Neural cell (in vitro differentiated cells): ENCODE measurements around the gene SMAD7. TPM values are rescaled to one million over a fixed set of nuclear protein-coding genes. Genes with fewer than 3 reads are reported as not detected.

Experiments used
- H2AFZ ChIP-seq: fragments of 200-600, 300-800 bp; sonication (generic), shearing (Covaris generic); 2 replicates; pipeline ENCODE4 v1.6.0; 2014; ENCODE audit warnings: low read depth, mild to moderate bottlenecking, antibody characterized with exemption, low read length, moderate library complexity
- H3F3A ChIP-seq: fragments of 200-600 bp; shearing (Covaris generic); 2 replicates; pipeline ENCODE4 v1.6.1; 2016; ENCODE audit warnings: mild to moderate bottlenecking, moderate library complexity, mixed read lengths, antibody characterized with exemption, low read length; ENCODE audit not compliant: insufficient read depth, poor library complexity, severe bottlenecking
- H3K27ac ChIP-seq: fragments of 200-600, 300-800 bp; sonication (generic), shearing (Covaris generic); 2 replicates; pipeline ENCODE4 v1.5.1; 2014; ENCODE audit warnings: mild to moderate bottlenecking, low read length, moderate library complexity
- H3K27me3 ChIP-seq: fragments of 300-800, 200-600 bp; sonication (generic), shearing (Covaris generic); 2 replicates; pipeline ENCODE4 v1.6.0; 2014; ENCODE audit warnings: mild to moderate bottlenecking, low read depth, low read length, moderate library complexity; ENCODE audit not compliant: insufficient read depth
- H3K36me3 ChIP-seq: fragments of 300-800, 200-600 bp; sonication (generic), shearing (Covaris generic); 2 replicates; pipeline ENCODE4 v1.5.1; 2014; ENCODE audit warnings: mild to moderate bottlenecking, antibody characterized with exemption, low read length, moderate library complexity; ENCODE audit not compliant: insufficient read depth
- H3K4me2 ChIP-seq: fragments of 300-800, 200-600 bp; sonication (generic), shearing (Covaris generic); 2 replicates; pipeline ENCODE4 v1.6.0; 2014; ENCODE audit warnings: mild to moderate bottlenecking, low read length
- H3K4me3 ChIP-seq: fragments of 300-800, 200-600 bp; sonication (generic), shearing (Covaris generic); 2 replicates; pipeline ENCODE4 v1.5.1; 2014; ENCODE audit warnings: mild to moderate bottlenecking, low read length, moderate library complexity
- H3K79me2 ChIP-seq: fragments of 200-600 bp; shearing (Covaris generic); replicated peaks from 2 replicates; pipeline ENCODE4 v1.6.0; 2014; ENCODE audit warnings: mild to moderate bottlenecking, low read length, moderate library complexity; ENCODE audit not compliant: insufficient read depth
- H3K9ac ChIP-seq: fragments of 300-800, 200-600 bp; sonication (generic), shearing (Covaris generic); 2 replicates; pipeline ENCODE4 v1.6.1; 2016; ENCODE audit warnings: mild to moderate bottlenecking, low read length, mixed read lengths
- H3K9me2 ChIP-seq: fragments of 200-600 bp; shearing (Covaris generic); 2 replicates; pipeline ENCODE4 v1.6.1; 2016; ENCODE audit warnings: mild to moderate bottlenecking, low read length, mixed read lengths; ENCODE audit not compliant: insufficient read depth
- H3K9me3 ChIP-seq: fragments of 200-600, 300-800 bp; sonication (generic), shearing (Covaris generic); 2 replicates; pipeline ENCODE4 v1.6.1; 2016; ENCODE audit warnings: mild to moderate bottlenecking, mixed run types, low read length, moderate library complexity, mixed read lengths
- H4K20me1 ChIP-seq: fragments of 200-600 bp; shearing (Covaris generic); 2 replicates; pipeline ENCODE4 v1.6.1; 2016; ENCODE audit warnings: mild to moderate bottlenecking, mixed run types; ENCODE audit not compliant: insufficient read depth
- EP300 ChIP-seq: fragments of 450-650 bp; conservative IDR thresholded peaks from 2 replicates; pipeline ENCODE4 v1.6.1; 2014; ENCODE audit warnings: antibody characterized with exemption, mild to moderate bottlenecking, moderate library complexity; ENCODE audit not compliant: poor library complexity, severe bottlenecking
- EZH2 ChIP-seq: fragments of 200-600, 300-800 bp; shearing (Covaris generic), sonication (generic); IDR thresholded peaks from 2 replicates; pipeline ENCODE4 v1.6.1; 2014; ENCODE audit warnings: antibody characterized with exemption, low read length, borderline replicate concordance, mild to moderate bottlenecking; ENCODE audit not compliant: insufficient read depth, poor library complexity, severe bottlenecking
- MXI1 ChIP-seq: fragments of 450-650 bp; conservative IDR thresholded peaks from 2 replicates; pipeline ENCODE4 v1.6.1; 2014; ENCODE audit warnings: antibody characterized with exemption, mild to moderate bottlenecking; ENCODE audit not compliant: poor library complexity, severe bottlenecking
- POLR2AphosphoS5 ChIP-seq: IDR thresholded peaks from 2 replicates; pipeline ENCODE4 v1.6.1; 2012
- RAD21 ChIP-seq: fragments of 450-650 bp; conservative IDR thresholded peaks from 2 replicates; pipeline ENCODE4 v1.6.1; 2014; ENCODE audit warnings: antibody characterized with exemption, mild to moderate bottlenecking, moderate library complexity
- SMC3 ChIP-seq: fragments of 450-650 bp; conservative IDR thresholded peaks from 2 replicates; pipeline ENCODE4 v1.6.1; 2014; ENCODE audit warnings: antibody characterized with exemption, mild to moderate bottlenecking, moderate library complexity; ENCODE audit not compliant: poor library complexity
- TAF1 ChIP-seq: IDR thresholded peaks from 2 replicates; pipeline ENCODE4 v1.6.1; 2012; ENCODE audit warnings: low read depth
- polyA plus RNA-seq: library from polyadenylated mRNA; depleted of rRNA; stranded (reverse); fragments of >200 nt; gene quantifications from 2 replicates; pipeline ENCODE4 v1.2.3, GENCODE V29; 2014
- TF ChIP-seq, protein P1 (sequence below): IDR thresholded peaks from 2 replicates; pipeline ENCODE4 v1.6.1; 2012; ENCODE audit warnings: borderline replicate concordance
- TF ChIP-seq, protein P2 (sequence below): fragments of 450-650 bp; IDR thresholded peaks from 2 replicates; pipeline ENCODE4 v1.5.1; 2014; ENCODE audit warnings: antibody characterized with exemption, mild to moderate bottlenecking, moderate library complexity; ENCODE audit not compliant: poor library complexity, severe bottlenecking

The SMAD7 gene
- polyA plus RNA-seq, 1 donor from 2014 or later, result 3.8 TPM

GRCh38 chr18:48958951-48959350 lies 8.2 kb upstream of the SMAD7 start:
- Histone ChIP-seq H3K4me2 (no peak overlapping the region), H3K9ac (no peak overlapping the region), H2AFZ (no peak overlapping the region), H3K36me3 (no peaks in the 10 kb centered on the region), H3K9me2 (no peaks in the 10 kb centered on the region), H3K27ac (no peak overlapping the region), H3K79me2 (no peaks in the 10 kb centered on the region), H4K20me1 (no peaks in the 10 kb centered on the region), H3K27me3 (no peaks in the 10 kb centered on the region), H3K9me3 (no peaks in the 10 kb centered on the region), H3F3A (no peaks in the 10 kb centered on the region), H3K4me3 (no peak overlapping the region)
- TF ChIP-seq POLR2AphosphoS5 (no peak), MXI1 (no peak), EP300 (no peak), SMC3 (no peak), TAF1 (no peak), EZH2 (no peak), RAD21 (no peak)
- TF ChIP-seq, protein P1, sequence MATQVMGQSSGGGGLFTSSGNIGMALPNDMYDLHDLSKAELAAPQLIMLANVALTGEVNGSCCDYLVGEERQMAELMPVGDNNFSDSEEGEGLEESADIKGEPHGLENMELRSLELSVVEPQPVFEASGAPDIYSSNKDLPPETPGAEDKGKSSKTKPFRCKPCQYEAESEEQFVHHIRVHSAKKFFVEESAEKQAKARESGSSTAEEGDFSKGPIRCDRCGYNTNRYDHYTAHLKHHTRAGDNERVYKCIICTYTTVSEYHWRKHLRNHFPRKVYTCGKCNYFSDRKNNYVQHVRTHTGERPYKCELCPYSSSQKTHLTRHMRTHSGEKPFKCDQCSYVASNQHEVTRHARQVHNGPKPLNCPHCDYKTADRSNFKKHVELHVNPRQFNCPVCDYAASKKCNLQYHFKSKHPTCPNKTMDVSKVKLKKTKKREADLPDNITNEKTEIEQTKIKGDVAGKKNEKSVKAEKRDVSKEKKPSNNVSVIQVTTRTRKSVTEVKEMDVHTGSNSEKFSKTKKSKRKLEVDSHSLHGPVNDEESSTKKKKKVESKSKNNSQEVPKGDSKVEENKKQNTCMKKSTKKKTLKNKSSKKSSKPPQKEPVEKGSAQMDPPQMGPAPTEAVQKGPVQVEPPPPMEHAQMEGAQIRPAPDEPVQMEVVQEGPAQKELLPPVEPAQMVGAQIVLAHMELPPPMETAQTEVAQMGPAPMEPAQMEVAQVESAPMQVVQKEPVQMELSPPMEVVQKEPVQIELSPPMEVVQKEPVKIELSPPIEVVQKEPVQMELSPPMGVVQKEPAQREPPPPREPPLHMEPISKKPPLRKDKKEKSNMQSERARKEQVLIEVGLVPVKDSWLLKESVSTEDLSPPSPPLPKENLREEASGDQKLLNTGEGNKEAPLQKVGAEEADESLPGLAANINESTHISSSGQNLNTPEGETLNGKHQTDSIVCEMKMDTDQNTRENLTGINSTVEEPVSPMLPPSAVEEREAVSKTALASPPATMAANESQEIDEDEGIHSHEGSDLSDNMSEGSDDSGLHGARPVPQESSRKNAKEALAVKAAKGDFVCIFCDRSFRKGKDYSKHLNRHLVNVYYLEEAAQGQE, result no peak
- TF ChIP-seq, protein P2, sequence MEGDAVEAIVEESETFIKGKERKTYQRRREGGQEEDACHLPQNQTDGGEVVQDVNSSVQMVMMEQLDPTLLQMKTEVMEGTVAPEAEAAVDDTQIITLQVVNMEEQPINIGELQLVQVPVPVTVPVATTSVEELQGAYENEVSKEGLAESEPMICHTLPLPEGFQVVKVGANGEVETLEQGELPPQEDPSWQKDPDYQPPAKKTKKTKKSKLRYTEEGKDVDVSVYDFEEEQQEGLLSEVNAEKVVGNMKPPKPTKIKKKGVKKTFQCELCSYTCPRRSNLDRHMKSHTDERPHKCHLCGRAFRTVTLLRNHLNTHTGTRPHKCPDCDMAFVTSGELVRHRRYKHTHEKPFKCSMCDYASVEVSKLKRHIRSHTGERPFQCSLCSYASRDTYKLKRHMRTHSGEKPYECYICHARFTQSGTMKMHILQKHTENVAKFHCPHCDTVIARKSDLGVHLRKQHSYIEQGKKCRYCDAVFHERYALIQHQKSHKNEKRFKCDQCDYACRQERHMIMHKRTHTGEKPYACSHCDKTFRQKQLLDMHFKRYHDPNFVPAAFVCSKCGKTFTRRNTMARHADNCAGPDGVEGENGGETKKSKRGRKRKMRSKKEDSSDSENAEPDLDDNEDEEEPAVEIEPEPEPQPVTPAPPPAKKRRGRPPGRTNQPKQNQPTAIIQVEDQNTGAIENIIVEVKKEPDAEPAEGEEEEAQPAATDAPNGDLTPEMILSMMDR, result no peak

DNA sequence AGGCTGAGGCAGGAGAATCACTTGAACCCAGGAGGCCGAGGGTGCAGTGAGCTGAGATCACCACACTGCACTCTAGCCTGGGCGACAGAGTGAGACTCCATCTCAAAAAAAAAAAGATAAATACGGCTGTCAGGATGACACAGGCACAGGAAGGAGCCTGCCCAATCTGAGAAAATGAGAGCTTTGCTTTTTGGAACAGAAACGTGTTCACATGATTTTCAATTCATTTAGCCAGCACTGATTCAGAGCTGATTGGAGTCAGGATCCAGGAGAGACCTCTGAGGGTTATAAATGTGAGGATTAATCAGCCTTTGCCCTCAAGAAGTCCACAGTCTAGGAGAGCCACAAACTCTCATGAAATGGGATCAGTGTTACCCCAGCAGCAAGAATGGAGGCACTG lies 6.9 kb upstream of the SMAD7 start:
- H2AFZ ChIP-seq, result no peak overlapping the region

DNA sequence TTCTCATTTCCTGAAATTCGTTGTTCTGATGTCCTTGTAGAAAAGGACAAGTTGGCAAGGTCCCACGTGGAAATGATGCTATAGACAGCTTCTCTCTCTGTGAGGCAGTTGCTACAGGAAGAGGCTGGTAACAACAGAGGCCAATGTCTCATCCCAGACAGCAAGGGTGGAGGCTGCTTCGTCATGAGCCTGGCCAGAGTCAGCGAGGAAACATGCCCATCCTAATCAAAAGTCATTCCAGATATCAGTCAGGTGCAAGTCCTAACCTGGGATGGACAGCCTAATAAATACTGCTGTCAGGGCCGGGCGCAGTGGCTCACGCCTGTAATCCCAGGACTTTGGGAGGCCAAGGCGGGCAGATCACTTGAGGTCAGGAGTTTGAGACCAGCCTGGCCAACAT lies 6.4 kb upstream of the SMAD7 start:
- no peak overlapping the region for H3K4me2 ChIP-seq
- H3K4me3 ChIP-seq, result no peak overlapping the region
- H3K27me3 ChIP-seq, result no peaks in the 10 kb centered on the region
- no peaks in the 10 kb centered on the region for H3K9me2 ChIP-seq
- H3K9ac ChIP-seq, result no peak overlapping the region
- no peaks in the 10 kb centered on the region for H3K36me3 ChIP-seq
- no peak overlapping the region for H2AFZ ChIP-seq
- H3K27ac ChIP-seq, result no peak overlapping the region
- no peaks in the 10 kb centered on the region for H3K9me3 ChIP-seq
- no peaks in the 10 kb centered on the region for H3F3A ChIP-seq
- no peaks in the 10 kb centered on the region for H3K79me2 ChIP-seq
- TF ChIP-seq MXI1 (no peak), EP300 (no peak), EZH2 (no peak), POLR2AphosphoS5 (no peak), TAF1 (no peak), SMC3 (no peak), RAD21 (no peak)
- TF ChIP-seq, protein P2, result no peak
- TF ChIP-seq, protein P1, result no peak
- no peaks in the 10 kb centered on the region for H4K20me1 ChIP-seq

More for the DNA sequence above, 6.9 kb upstream of the SMAD7 start:
- Histone ChIP-seq H3K27me3 (no peaks in the 10 kb centered on the region), H4K20me1 (no peaks in the 10 kb centered on the region), H3K27ac (no peak overlapping the region), H3K9me2 (no peaks in the 10 kb centered on the region), H3K9me3 (no peaks in the 10 kb centered on the region), H3K79me2 (no peaks in the 10 kb centered on the region), H3F3A (no peaks in the 10 kb centered on the region), H3K36me3 (no peaks in the 10 kb centered on the region), H3K4me2 (no peak overlapping the region), H3K4me3 (no peak overlapping the region), H3K9ac (no peak overlapping the region)
- TF ChIP-seq MXI1, result no peak
- TF ChIP-seq EZH2, result no peak
